GM18505 (cell line): Measurements from ENCODE around the gene ZP1.

Experiments
- ATAC-seq: cut with Tn5 transposase; IDR thresholded peaks from one replicate; pipeline ENCODE4 v1.9.1; 2021; ENCODE audit not compliant: unreplicated experiment
- POLR2A ChIP-seq: IDR thresholded peaks from 4 replicates; pipeline ENCODE4 v1.6.1; 2011; ENCODE audit warnings: borderline replicate concordance; ENCODE audit not compliant: insufficient read depth, insufficient read length; ENCODE audit errors: extremely low read depth

Gene ZP1

GRCh38 chr11:60859616-60860250 is 7.6 kb upstream of the ZP1 start:
- TF ChIP-seq POLR2A, result no peak
- ATAC-seq, result no peak

DNA sequence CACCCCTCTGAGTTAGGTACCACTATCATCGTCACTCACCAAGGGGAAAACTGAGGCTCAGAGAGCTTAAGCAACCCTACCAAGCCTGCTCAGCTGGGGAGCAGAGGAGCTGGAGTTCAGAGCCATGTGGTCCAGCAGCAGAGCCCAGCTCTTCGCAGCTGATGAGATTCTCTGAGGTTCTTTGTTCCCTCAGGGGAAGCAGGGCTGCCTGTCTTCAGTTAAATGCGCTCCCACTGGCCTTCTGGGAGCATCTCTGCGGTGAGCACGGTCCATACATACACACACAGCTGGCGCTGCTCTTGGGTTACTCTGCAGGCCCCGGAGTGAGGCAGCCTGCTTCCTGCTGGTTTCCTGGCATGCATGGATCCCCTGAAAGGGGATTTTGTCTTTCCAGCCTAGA is 6.4 kb upstream of the ZP1 start:
- no peak for ATAC-seq
- no peak for TF ChIP-seq POLR2A

DNA sequence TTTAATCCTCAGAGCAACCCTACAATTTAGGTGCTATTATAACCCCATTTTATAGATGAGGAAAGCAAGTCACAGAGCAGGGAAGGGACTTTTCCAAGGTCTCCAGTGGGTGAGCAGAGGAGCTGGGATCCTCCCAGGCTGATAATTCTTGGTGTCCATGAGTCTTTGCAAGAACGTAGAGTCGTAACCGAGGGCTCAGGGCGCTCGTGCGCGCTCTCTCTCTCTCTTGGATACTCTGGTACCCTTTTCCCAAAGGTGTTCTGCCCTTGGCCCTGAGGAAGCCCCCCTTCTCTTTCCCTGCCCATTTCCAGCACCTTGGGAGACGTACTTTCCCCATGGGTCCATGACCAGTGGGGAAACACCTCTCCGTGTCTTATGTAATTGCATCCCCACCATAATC is 5.2 kb upstream of the ZP1 start:
- TF ChIP-seq POLR2A, result no peak
- no peak for ATAC-seq

- TF ChIP-seq POLR2A, result no peak
- no peak for ATAC-seq
Measured at GRCh38 chr11:60863550-60864521, 3.5 kb upstream of the ZP1 start.

DNA sequence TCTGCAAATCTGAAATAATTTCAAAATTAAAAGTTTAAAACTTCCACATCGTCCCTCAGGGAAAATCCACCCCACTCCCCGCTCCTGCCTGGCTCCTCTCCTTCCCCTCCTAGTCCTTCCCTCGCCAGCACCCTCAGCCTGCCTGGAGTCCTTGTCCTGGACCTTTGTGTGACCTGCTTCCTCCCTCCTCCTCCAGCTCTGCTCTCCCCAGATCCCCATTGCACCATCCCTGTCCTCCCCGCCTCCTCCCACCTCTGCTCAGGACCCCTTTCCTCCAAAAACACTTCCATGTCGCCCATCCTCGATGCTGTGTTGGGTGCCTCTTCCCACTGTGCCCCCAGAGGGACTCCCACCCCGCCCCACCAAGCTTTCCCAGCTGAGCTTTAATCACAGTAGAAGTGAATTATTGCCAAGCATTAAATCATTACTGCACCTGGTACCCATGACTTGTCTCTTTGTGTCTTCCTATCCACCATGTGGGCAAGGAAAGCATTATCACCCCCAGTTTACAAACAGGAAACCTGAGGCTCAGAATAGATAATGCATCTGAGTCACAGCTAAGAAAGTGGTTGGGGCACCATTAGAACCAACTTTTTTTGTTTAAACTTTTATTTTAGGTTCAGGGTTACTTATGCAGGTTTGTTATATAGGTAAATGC is 2.4 kb upstream of the ZP1 start:
- ATAC-seq, result no peak

DNA sequence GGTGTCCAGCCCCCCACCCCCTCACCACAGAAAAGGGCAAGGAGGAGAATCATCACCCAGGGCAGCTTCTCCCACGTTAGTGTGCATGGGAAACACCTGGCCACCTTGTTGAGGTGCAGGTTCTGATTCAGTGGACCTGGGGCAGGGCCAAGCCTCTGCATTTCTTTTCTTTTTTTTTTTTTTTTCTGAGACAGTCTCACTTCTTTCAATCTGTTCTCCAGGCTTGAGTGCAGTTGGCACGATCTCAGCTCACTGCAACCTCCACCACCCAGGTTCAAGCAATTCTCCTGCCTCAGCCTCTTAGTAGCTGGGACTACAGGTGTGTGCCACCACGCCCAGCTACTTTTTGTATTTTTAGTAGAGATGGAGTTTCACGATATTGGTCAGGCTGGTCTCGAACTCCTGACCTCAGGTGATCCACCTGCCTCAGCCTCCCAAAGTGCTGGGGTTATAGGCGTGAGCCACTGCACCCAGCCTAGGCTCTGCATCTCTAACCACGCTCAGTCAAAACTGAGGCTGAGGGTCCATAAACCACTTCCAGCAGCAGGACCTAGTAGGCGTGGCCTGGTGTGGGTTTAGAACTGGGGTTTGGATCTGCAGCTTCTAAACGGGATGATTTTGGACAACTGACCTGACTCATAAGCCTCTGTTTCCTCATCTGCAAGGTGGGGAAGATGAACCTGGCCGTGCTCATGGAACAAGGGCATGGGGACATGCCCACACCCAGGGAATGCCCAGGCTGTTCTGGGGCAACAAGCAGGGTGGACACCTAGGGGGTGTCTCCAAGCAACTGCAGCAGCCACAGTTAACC is 734 bp downstream of the ZP1 start:
- TF ChIP-seq POLR2A, result no peak
- no peak for ATAC-seq

More for the DNA sequence above, 2.4 kb upstream of the ZP1 start:
- TF ChIP-seq POLR2A, result no peak

- no peak for ATAC-seq
- no peak for TF ChIP-seq POLR2A
Measured at GRCh38 chr11:60868682-60869450, 1.5 kb downstream of the ZP1 start.

- TF ChIP-seq POLR2A, result no peak
- ATAC-seq, result no peak
Measured at GRCh38 chr11:60869451-60869825, 2.1 kb downstream of the ZP1 start.

GRCh38 chr11:60870276-60870675 is 2.9 kb downstream of the ZP1 start:
- no peak for ATAC-seq
- no peak for TF ChIP-seq POLR2A

DNA sequence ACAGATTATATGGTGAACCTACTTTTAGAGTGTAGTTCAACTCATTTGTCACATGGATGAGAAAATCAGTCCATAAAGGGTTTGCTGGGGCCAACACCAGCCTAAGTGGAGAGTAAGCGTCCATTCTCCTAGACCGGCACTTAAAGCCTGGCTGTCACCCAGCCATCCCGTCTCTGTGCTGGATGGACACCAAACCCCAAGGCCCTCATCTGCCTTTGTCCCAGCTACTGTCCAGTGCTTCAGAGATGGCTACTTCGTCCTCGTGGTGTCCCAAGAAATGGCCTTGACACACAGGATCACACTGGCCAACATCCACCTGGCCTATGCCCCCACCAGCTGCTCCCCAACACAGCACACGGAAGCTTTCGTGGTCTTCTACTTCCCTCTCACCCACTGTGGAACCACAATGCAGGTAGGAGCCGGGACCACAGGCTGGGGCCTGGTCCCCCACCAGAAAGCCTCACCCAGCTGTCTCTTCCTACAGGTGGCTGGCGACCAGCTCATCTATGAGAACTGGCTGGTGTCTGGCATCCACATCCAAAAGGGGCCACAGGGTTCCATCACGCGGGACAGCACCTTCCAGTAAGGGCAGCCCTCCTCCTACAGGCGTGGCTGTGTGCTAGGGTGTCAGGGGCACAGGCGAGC is 3.5 kb downstream of the ZP1 start:
- ATAC-seq, result no peak
- TF ChIP-seq POLR2A, result no peak

- no peak for TF ChIP-seq POLR2A
- ATAC-seq, result no peak
Measured at GRCh38 chr11:60871378-60872061, 4.2 kb downstream of the ZP1 start.

DNA sequence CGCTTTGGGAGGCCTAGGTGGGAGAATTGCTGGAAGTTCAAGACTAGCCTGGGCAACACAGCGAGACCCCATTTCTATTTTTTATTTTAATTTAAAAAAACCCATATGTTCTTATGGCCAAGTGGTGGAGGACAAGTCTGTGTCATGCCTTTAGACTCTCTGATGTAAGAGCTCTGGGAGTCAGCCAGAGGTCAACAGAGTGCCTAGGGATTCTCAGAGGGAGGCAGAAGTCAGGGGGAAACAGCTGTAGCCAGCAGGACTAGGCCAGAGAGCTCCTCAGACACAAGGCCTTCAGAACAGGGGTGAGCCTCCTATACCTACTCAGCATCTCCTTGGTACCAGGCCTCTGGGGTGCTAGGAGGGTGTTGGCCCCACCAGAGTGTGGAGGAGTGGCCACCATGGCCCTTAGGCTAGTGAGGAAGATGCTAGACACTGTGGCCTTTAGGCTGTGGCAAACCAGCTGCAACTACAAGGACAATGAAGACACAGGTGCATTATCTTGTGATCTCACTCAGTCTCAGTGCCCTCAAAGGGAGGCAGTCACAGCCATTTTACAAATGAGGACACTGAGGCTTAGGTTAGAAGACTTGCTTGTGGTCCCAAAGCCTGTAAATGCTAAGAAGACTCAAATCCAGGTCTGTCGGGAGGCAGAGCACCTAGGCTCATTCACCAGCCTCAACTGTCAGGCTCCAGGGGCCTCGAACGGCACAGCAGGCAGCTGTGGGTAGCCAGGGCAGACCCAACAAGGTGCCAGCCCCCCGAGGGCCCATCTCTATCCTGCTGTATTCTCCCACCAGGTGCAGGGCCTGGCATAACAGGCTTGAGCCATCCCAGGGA is 5.0 kb downstream of the ZP1 start:
- TF ChIP-seq POLR2A, result no peak
- ATAC-seq, result no peak
